Epithelial cell of esophagus (primary cell): ENCODE data around the gene NIBAN1.

ENCODE experiments used
- DNase-seq: peaks from one replicate; pipeline ENCODE4 v3.0.0; 2010; ENCODE audit warnings: low read depth
- H3K4me3 ChIP-seq: 2 replicates; pipeline ENCODE4 v1.5.1; 2011; ENCODE audit warnings: mild to moderate bottlenecking, low read length, control low read depth
- TF ChIP-seq, protein P1 (sequence below): IDR thresholded peaks from 2 replicates; pipeline ENCODE4 v1.5.1; 2011; ENCODE audit warnings: low read depth, mild to moderate bottlenecking, low read length, control low read depth, inconsistent platforms; ENCODE audit not compliant: insufficient read depth; ENCODE audit errors: missing control alignments

Gene NIBAN1

DNA sequence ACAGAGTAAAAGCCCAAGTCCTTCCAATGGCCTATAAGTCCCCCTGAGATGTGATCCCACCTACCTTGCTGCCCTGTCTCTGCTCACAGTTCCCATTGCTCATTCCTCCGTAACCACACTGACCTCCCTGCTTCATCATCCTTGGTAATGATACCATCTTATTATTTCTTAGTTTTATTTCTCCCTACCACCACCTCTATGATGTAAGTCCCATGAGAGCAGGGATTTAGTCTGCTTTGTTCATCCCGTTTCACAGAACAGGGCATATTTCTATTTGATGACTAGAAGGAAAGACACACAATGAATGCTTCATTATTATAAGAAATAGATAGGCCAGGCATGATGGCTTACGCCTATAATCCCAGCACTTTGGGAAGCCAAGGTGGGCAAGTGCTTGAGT, 22.5 kb downstream of the NIBAN1 start:
- no peak overlapping the region for H3K4me3 ChIP-seq
- DNase-seq, result no peak
- TF ChIP-seq, protein P1, sequence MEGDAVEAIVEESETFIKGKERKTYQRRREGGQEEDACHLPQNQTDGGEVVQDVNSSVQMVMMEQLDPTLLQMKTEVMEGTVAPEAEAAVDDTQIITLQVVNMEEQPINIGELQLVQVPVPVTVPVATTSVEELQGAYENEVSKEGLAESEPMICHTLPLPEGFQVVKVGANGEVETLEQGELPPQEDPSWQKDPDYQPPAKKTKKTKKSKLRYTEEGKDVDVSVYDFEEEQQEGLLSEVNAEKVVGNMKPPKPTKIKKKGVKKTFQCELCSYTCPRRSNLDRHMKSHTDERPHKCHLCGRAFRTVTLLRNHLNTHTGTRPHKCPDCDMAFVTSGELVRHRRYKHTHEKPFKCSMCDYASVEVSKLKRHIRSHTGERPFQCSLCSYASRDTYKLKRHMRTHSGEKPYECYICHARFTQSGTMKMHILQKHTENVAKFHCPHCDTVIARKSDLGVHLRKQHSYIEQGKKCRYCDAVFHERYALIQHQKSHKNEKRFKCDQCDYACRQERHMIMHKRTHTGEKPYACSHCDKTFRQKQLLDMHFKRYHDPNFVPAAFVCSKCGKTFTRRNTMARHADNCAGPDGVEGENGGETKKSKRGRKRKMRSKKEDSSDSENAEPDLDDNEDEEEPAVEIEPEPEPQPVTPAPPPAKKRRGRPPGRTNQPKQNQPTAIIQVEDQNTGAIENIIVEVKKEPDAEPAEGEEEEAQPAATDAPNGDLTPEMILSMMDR, result no peak

DNA sequence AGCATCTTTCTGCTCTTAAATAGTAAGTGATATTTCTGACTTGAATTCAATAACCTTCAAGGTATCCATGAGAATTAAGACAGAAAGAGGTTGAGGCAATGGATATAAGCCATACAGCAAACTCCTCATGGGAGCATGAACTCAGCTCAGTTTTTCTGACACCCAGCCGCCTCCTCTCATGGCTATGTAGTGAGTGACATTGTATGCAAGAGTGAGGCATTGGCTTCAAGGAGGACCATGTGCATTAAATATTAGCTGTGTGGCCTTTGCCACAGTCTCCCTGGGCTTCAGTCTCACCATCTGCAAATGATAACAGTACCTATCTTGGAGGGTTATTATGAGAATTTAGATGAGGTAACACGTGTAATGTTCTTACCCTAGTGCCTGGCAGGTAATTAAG, 23.4 kb downstream of the NIBAN1 start:
- H3K4me3 ChIP-seq, result no peak overlapping the region
- no peak for DNase-seq
- TF ChIP-seq, protein P1, result no peak

DNA sequence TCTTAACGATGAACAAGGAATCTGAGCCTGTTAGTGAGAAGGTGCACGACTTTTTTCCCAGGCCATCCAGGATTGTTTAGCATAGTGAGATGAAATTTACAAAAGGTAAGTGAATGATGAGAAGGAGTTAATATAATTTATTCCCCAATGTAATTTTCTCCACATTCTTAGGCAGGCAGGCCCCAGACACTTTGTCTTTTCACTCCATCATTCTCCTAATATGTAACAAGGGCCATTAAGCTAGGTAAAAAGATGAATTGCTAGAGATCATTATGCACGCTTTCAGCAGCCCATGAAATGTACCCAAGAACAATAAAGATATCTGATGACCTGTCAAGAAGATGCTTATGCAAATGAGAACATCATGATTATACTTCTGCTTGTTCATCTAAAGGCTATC, 24.1 kb downstream of the NIBAN1 start:
- H3K4me3 ChIP-seq, result no peak overlapping the region
- DNase-seq, result no peak
- TF ChIP-seq, protein P1, result no peak

DNA sequence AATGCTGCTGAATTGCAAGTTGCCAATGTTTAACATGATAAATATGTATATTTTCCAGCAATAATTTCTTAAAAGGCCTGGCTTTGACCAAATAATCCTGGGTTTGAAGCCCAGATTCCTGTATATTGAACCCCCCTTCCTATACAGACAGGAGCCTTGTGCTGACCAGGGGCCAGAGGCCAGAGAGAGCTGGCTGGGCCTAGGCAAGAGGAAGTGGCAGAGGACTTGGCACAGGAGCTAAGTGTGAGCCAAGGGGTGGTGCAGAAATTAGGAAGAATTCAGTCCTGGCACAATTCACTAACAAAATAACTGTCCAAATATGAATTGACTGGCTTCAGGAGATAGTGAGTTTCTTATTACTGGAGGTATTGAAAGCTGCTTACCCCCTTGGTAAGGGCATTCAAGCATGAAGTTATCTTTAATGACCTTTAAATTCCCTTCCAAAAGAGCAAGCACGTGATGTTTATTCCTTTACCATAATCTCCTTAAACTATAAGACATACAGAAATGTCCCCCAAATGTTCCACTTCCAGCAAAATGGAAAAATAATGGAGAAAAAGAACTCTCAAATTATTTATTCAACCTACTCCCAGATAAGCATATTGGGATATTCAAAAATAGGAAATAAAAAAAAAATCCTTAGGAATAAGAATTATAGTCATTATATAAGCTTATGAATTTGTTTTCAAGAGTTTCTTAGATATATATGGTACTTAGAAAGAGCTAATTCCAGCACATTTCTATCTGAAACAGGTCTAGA, 26.6 kb downstream of the NIBAN1 start:
- no peak overlapping the region for H3K4me3 ChIP-seq
- TF ChIP-seq, protein P1, result no peak
- no peak for DNase-seq

DNA sequence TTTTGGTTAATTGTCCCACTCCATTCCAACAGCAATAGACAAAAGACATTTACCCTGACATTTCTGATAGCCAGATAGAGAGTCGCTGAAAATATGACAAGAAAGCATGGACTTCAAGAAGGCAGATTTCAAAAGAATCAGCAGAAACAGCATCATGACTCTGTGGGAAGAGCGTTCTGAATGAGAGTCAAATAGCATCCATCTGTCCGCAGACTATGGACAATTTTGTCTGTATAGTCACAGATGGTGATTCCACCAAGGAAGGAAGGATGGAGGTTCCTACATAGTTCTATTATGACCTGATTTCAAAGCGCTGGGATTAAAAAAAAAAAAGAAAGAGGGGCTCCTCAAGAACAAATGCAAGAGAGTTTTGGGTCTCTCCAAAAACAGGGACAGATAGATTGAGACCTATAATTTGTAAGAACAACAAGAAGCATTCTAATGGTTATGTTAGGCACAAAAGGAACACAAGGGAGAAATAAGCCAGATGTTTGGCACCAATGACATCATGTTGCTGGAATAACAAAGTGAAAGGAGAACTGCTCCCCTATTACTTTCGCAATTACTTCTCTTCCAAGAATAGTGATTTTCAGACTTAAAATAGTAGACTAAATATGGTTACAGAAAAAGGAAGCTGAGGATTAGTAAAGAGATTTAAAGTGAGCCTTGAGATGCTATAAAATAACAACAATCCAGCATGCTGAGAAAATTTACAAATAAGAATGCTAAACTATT, 28.5 kb downstream of the NIBAN1 start:
- H3K4me3 ChIP-seq, result no peak overlapping the region
- TF ChIP-seq, protein P1, result no peak
- DNase-seq, result no peak

DNA sequence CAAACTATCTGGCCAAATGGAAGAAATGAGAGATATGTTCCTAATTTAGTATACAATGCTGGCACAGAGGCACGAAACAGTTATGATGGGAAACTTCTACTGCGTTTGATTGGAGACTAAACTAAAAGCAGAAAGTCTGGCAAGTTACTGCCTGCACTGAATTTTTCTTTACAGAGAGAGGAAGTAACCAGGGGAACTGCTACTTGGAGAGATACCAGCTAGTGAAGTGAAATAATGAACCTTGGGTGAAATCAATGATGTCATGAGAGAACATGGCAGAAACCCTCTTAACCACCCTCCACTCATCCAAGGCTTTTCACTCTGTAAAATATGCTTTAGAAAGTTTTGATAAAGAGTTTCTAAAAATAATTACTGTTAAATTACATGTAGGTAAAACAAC, 29.3 kb downstream of the NIBAN1 start:
- H3K4me3 ChIP-seq, result no peak overlapping the region
- TF ChIP-seq, protein P1, result no peak
- DNase-seq, result peak; percentile 60

DNA sequence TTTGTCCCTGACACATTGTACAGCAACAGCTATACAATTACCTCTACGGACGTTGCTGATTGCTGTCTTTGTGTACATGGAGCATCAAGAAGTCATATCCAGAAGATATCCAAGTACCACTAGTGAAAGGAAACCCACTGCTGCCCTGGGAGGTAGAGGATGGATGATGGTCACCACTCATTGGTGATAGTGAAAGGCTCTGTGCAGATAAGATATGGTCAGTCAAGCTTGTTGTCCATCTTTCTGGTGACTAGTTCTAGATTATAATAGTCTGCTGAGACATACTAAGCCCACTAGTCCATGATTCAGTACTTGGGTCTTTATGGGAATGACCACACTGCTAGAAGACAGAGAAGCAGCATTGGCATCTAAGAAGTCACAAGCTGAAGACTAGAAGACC, 30.3 kb downstream of the NIBAN1 start:
- H3K4me3 ChIP-seq, result no peak overlapping the region
- no peak for DNase-seq
- TF ChIP-seq, protein P1, result no peak
